ENCODE results near the gene MYO15A.

Gene MYO15A

GRCh38 chr17:18182978-18183333 lies 74.4 kb downstream of the MYO15A start:
- TF ChIP-seq TAF1 (IDR thresholded peaks at IDR 0.05; ENCODE audit: borderline replicate concordance, insufficient read depth, low read length) (peak; percentile 66; the same call in 1 of the 2 replicates), SIN3A (IDR thresholded peaks at IDR 0.05; ENCODE audit: borderline replicate concordance, insufficient read depth, low read length) (no peak), REST (IDR thresholded peaks at IDR 0.05; ENCODE audit: insufficient read depth in 1 of 2, low read depth in 2 of 2, low read length in 2 of 2) (0 out of 4 replicates have a peak, but pooled peaks of 1 of the 2 experiments have one; percentile 49), POLR2AphosphoS5 (IDR thresholded peaks at IDR 0.05; ENCODE audit: low read depth, low read length) (peak; percentile 62; the same call in 1 of the 2 replicates)

GRCh38 chr17:18183334-18184142 lies 75.0 kb downstream of the MYO15A start, which contains the start of gene ALKBH5:
Gene ALKBH5 (plus strand): TSS chr17:18183828. CDS start chr17:18184244, 416 bp downstream.
- TF ChIP-seq SIN3A (IDR thresholded peaks at IDR 0.05; ENCODE audit: borderline replicate concordance, insufficient read depth, low read length) (no peak), FOXP2 (optimal IDR thresholded peaks at IDR 0.05; ENCODE audit: borderline replicate concordance, extremely low read depth, extremely low read length, insufficient read depth) (peak; percentile 92), POLR2AphosphoS5 (IDR thresholded peaks at IDR 0.05; ENCODE audit: low read depth, low read length) (peak; percentile 25; the same call in 1 of the 2 replicates), TAF1 (IDR thresholded peaks at IDR 0.05; ENCODE audit: borderline replicate concordance, insufficient read depth, low read length) (peak; percentile 47; the same call in 1 of the 2 replicates), REST (IDR thresholded peaks at IDR 0.05; ENCODE audit: insufficient read depth in 1 of 2, low read depth in 2 of 2, low read length in 2 of 2) (no peak)

- TF ChIP-seq FOXP2 (optimal IDR thresholded peaks at IDR 0.05; ENCODE audit: borderline replicate concordance, extremely low read depth, extremely low read length, insufficient read depth): peak; percentile 27
- TF ChIP-seq POLR2AphosphoS5 (IDR thresholded peaks at IDR 0.05; ENCODE audit: low read depth, low read length): no peak
- no peak for TF ChIP-seq TAF1 (IDR thresholded peaks at IDR 0.05; ENCODE audit: borderline replicate concordance, insufficient read depth, low read length)
- TF ChIP-seq REST (IDR thresholded peaks at IDR 0.05; ENCODE audit: insufficient read depth in 1 of 2, low read depth in 2 of 2, low read length in 2 of 2): no peak
- TF ChIP-seq SIN3A (IDR thresholded peaks at IDR 0.05; ENCODE audit: borderline replicate concordance, insufficient read depth, low read length): peak; percentile 59; the same call in 1 of the 2 replicates
Measured at GRCh38 chr17:18184143-18185031, 75.8 kb downstream of the MYO15A start.

GRCh38 chr17:18185391-18185790 lies 76.8 kb downstream of the MYO15A start:
- peak; percentile 49; the same call in 1 of the 2 replicates for TF ChIP-seq SIN3A (IDR thresholded peaks at IDR 0.05; ENCODE audit: borderline replicate concordance, insufficient read depth, low read length)
- TF ChIP-seq TAF1 (IDR thresholded peaks at IDR 0.05; ENCODE audit: borderline replicate concordance, insufficient read depth, low read length): no peak
- no peak for TF ChIP-seq POLR2AphosphoS5 (IDR thresholded peaks at IDR 0.05; ENCODE audit: low read depth, low read length)
- no peak for TF ChIP-seq FOXP2 (optimal IDR thresholded peaks at IDR 0.05; ENCODE audit: borderline replicate concordance, extremely low read depth, extremely low read length, insufficient read depth)
- no peak for TF ChIP-seq REST (IDR thresholded peaks at IDR 0.05; ENCODE audit: insufficient read depth in 1 of 2, low read depth in 2 of 2, low read length in 2 of 2)

Measured in PFSK-1 (cell line).